Activated gamma-delta T cell treated with Interleukin-2 at 50 U/mL for 16 hours (primary cell): ENCODE data around the gene TGFBI.
"Not testable (repeated sequence)": the region's sequence is repeated elsewhere in the genome, so short reads cannot be mapped to it uniquely, and the experiment has no call there.

ENCODE experiments used
- DNase-seq: peaks from one replicate; pipeline ENCODE4 v3.0.0-alpha.2; 2020

Gene TGFBI

GRCh38 chr5:136028090-136028489 lies 698 bp upstream of the TGFBI start:
- DNase-seq = no peak

- DNase-seq = no peak
Observed at GRCh38 chr5:136030252-136030651, 1.5 kb downstream of the TGFBI start.

- no peak for DNase-seq
Observed at GRCh38 chr5:136030956-136031611, 2.3 kb downstream of the TGFBI start.

- no peak for DNase-seq
Observed at GRCh38 chr5:136031711-136032110, 2.9 kb downstream of the TGFBI start.

GRCh38 chr5:136032564-136032963 lies 3.8 kb downstream of the TGFBI start:
- DNase-seq = no peak

- DNase-seq = no peak
Observed at GRCh38 chr5:136033234-136033633, 4.4 kb downstream of the TGFBI start.

GRCh38 chr5:136033848-136034247 lies 5.1 kb downstream of the TGFBI start:
- no peak for DNase-seq

GRCh38 chr5:136034492-136034891 lies 5.7 kb downstream of the TGFBI start:
- no peak for DNase-seq

GRCh38 chr5:136034984-136035383 lies 6.2 kb downstream of the TGFBI start:
- no peak for DNase-seq

- no peak for DNase-seq
Observed at GRCh38 chr5:136035837-136036236, 7.0 kb downstream of the TGFBI start.

- no peak for DNase-seq
Observed at GRCh38 chr5:136036293-136036911, 7.6 kb downstream of the TGFBI start.

GRCh38 chr5:136037001-136037705 lies 8.4 kb downstream of the TGFBI start:
- no peak for DNase-seq

GRCh38 chr5:136038635-136039034 lies 9.8 kb downstream of the TGFBI start:
- DNase-seq = no peak

- no peak for DNase-seq
Observed at GRCh38 chr5:136039202-136039601, 10.4 kb downstream of the TGFBI start.

- no peak for DNase-seq
Observed at GRCh38 chr5:136040746-136041415, 12.1 kb downstream of the TGFBI start.

GRCh38 chr5:136042156-136042555 lies 13.4 kb downstream of the TGFBI start:
- no peak for DNase-seq

GRCh38 chr5:136042665-136043121 lies 13.9 kb downstream of the TGFBI start:
- DNase-seq = no peak

- no peak for DNase-seq
Observed at GRCh38 chr5:136043551-136043950, 14.8 kb downstream of the TGFBI start.

GRCh38 chr5:136043968-136044610 lies 15.3 kb downstream of the TGFBI start:
- no peak for DNase-seq

GRCh38 chr5:136045026-136045425 lies 16.2 kb downstream of the TGFBI start:
- not testable (repeated sequence) for DNase-seq

GRCh38 chr5:136046246-136046645 lies 17.5 kb downstream of the TGFBI start:
- DNase-seq = no peak

- no peak for DNase-seq
Observed at GRCh38 chr5:136047858-136048257, 19.1 kb downstream of the TGFBI start.

GRCh38 chr5:136048966-136049365 lies 20.2 kb downstream of the TGFBI start:
- no peak for DNase-seq
